PC-3 (cell line): Measurements from ENCODE around the gene ZFP64.
"Not testable (repeated sequence)": the region's sequence is repeated elsewhere in the genome, so short reads cannot be mapped to it uniquely, and the experiment has no call there.

Experiments
- CTCF ChIP-seq: fragments of 300-600 bp; sonication (generic); conservative IDR thresholded peaks from 2 replicates; pipeline ENCODE4 v1.5.1; 2017; ENCODE audit warnings: antibody characterized with exemption, low read depth, mild to moderate bottlenecking, low read length
- EZH2 ChIP-seq: fragments of 300-600 bp; sonication (generic); IDR thresholded peaks from one replicate; pipeline ENCODE4 v1.6.1; 2017; ENCODE audit warnings: antibody characterized with exemption, mild to moderate bottlenecking, low read length; ENCODE audit not compliant: unreplicated experiment

- TF ChIP-seq EZH2, CTCF: not testable (repeated sequence)
These were observed 29.3 kb upstream of the ZFP64 start for GRCh38 chr20:52220891-52221290.
